GM23338 (cell line): ENCODE results near the gene PARVB. TPM values are rescaled to one million over a fixed set of nuclear protein-coding genes. Genes with fewer than 3 reads are reported as not detected.

Experiments used
- ATAC-seq: fragments of 200-7000 bp; cut with Tn5 transposase; 3 replicates; pipeline ENCODE4 v1.9.1; 2020
- DNase-seq: peaks from one replicate; pipeline ENCODE4 v3.0.0-alpha.2; 2015; ENCODE audit warnings: low spot score
- H2AFZ ChIP-seq: fragments of 200-600 bp; sonication (generic); 2 replicates; pipeline ENCODE4 v1.8.0; 2016; ENCODE audit warnings: antibody characterized with exemption, mild to moderate bottlenecking, moderate library complexity
- H3F3A ChIP-seq: fragments of 200-600 bp; sonication (generic); replicated peaks from 2 replicates; pipeline ENCODE4 v1.8.0; 2017; ENCODE audit warnings: antibody characterized with exemption, mixed run types, low read depth
- H3K27ac ChIP-seq: fragments of 200-600 bp; sonication (generic); 2 replicates; pipeline ENCODE4 v1.6.1; 2016; ENCODE audit warnings: low read depth
- H3K27me3 ChIP-seq: fragments of 200-600 bp; sonication (generic); 2 replicates; pipeline ENCODE4 v1.8.0; 2016; ENCODE audit warnings: mild to moderate bottlenecking, mixed run types, moderate library complexity; ENCODE audit not compliant: insufficient read depth
- H3K36me3 ChIP-seq: fragments of 200-600 bp; sonication (generic); 2 replicates; pipeline ENCODE4 v1.8.0; 2016; ENCODE audit warnings: mild to moderate bottlenecking; ENCODE audit not compliant: insufficient read depth
- H3K4me1 ChIP-seq: fragments of 200-600 bp; sonication (generic); 2 replicates; pipeline ENCODE4 v1.8.0; 2016; ENCODE audit warnings: mild to moderate bottlenecking, moderate library complexity; ENCODE audit not compliant: insufficient read depth
- H3K4me2 ChIP-seq: fragments of 200-600 bp; sonication (generic); 2 replicates; pipeline ENCODE4 v1.7.1; 2017; ENCODE audit warnings: mixed run types
- H3K4me3 ChIP-seq: fragments of 200-600 bp; sonication (generic); 2 replicates; pipeline ENCODE4 v1.6.1; 2016; ENCODE audit warnings: mixed run types
- H3K79me2 ChIP-seq: fragments of 200-600 bp; sonication (generic); replicated peaks from 2 replicates; pipeline ENCODE4 v1.8.0; 2017; ENCODE audit warnings: mild to moderate bottlenecking; ENCODE audit not compliant: insufficient read depth
- H3K9me2 ChIP-seq: fragments of 200-600 bp; sonication (generic); 2 replicates; pipeline ENCODE4 v1.8.0; 2017; ENCODE audit not compliant: insufficient read depth
- H4K20me1 ChIP-seq: fragments of 200-600 bp; sonication (generic); replicated peaks from 2 replicates; pipeline ENCODE4 v1.8.0; 2017; ENCODE audit warnings: mild to moderate bottlenecking; ENCODE audit not compliant: insufficient read depth
- H3K27ac Mint-ChIP-seq: 2 replicates; pipeline ENCODE4 v1.8.0; 2020; ENCODE audit warnings: inconsistent platforms, mild to moderate bottlenecking, moderate library complexity, mixed read lengths
- H3K27me3 Mint-ChIP-seq: 3 replicates; pipeline ENCODE4 v1.8.0; 2022; ENCODE audit warnings: low read depth, mild to moderate bottlenecking, moderate library complexity, mixed read lengths, inconsistent platforms; ENCODE audit not compliant: insufficient read depth, poor library complexity
- H3K36me3 Mint-ChIP-seq: 3 replicates; pipeline ENCODE4 v1.8.0; 2021; ENCODE audit warnings: low read depth, mild to moderate bottlenecking, inconsistent platforms, moderate library complexity, mixed read lengths
- H3K4me1 Mint-ChIP-seq: 3 replicates; pipeline ENCODE4 v1.8.0; 2020; ENCODE audit warnings: mild to moderate bottlenecking, inconsistent platforms, mixed read lengths
- H3K4me3 Mint-ChIP-seq: 3 replicates; pipeline ENCODE4 v1.8.0; 2021; ENCODE audit warnings: moderate library complexity, mild to moderate bottlenecking, inconsistent platforms, mixed read lengths
- H3K9me3 Mint-ChIP-seq: 3 replicates; pipeline ENCODE4 v1.8.0; 2020; ENCODE audit warnings: moderate library complexity, mild to moderate bottlenecking, inconsistent platforms, mixed read lengths
- CREB1 ChIP-seq: fragments of 250-450 bp; sonication (Bioruptor Pico); IDR thresholded peaks from 2 replicates; pipeline ENCODE4 v1.5.0; 2020; ENCODE audit warnings: low read depth, mild to moderate bottlenecking, moderate library complexity
- NANOG ChIP-seq: IDR thresholded peaks from 2 replicates; pipeline ENCODE4 v1.6.1; 2016; ENCODE audit warnings: antibody characterized with exemption, borderline replicate concordance
- POLR2AphosphoS5 ChIP-seq: IDR thresholded peaks from 2 replicates; pipeline ENCODE4 v1.6.1; 2016; ENCODE audit warnings: antibody characterized with exemption, low read depth
- REST ChIP-seq: IDR thresholded peaks from one replicate; pipeline ENCODE4 v1.6.1; 2018; ENCODE audit warnings: antibody characterized with exemption; ENCODE audit not compliant: unreplicated experiment
- STAT1 ChIP-seq: IDR thresholded peaks from one replicate; pipeline ENCODE4 v1.6.1; 2016; ENCODE audit warnings: antibody characterized with exemption; ENCODE audit not compliant: unreplicated experiment
- ZNF114 ChIP-seq: fragments of 250-450 bp; sonication (Bioruptor Pico); IDR thresholded peaks from 2 replicates; pipeline ENCODE4 v1.5.0; 2020; ENCODE audit warnings: mild to moderate bottlenecking, moderate library complexity
- polyA plus RNA-seq: library from polyadenylated mRNA; unstranded; fragments of >200 nt; fragmentation: Nextera tagmentation; extraction: Ambion mirVana; gene quantifications from 2 replicates; pipeline ENCODE4 v1.2.1, GENCODE V29; 2016
- total RNA-seq: library from RNA; depleted of rRNA; stranded (reverse); fragments of >200 nt; shearing (Covaris generic); gene quantifications from 2 replicates; pipeline ENCODE4 v1.2.3, GENCODE V29; 2014
- TF ChIP-seq, protein P1 (sequence below), 2 experiments: fragments of 200-600 bp in 1 of 2; sonication (generic) in 1 of 2; conservative IDR thresholded peaks; 2 replicates each; pipeline versions ENCODE4 v1.5.1 to v1.6.1; 2016 to 2017; ENCODE audit warnings: antibody characterized with exemption in 2 of 2, low read depth in 2 of 2, mild to moderate bottlenecking in 2 of 2, moderate library complexity in 1 of 2
- TF ChIP-seq, protein P2 (sequence below): fragments of 250-450 bp; sonication (Bioruptor Pico); IDR thresholded peaks from 2 replicates; pipeline ENCODE4 v1.5.0; 2020; ENCODE audit warnings: mild to moderate bottlenecking, moderate library complexity

PARVB gene
- total and polyA plus RNA-seq, 2 experiments from 2014 or later = 4.3 to 7.7 TPM

DNA sequence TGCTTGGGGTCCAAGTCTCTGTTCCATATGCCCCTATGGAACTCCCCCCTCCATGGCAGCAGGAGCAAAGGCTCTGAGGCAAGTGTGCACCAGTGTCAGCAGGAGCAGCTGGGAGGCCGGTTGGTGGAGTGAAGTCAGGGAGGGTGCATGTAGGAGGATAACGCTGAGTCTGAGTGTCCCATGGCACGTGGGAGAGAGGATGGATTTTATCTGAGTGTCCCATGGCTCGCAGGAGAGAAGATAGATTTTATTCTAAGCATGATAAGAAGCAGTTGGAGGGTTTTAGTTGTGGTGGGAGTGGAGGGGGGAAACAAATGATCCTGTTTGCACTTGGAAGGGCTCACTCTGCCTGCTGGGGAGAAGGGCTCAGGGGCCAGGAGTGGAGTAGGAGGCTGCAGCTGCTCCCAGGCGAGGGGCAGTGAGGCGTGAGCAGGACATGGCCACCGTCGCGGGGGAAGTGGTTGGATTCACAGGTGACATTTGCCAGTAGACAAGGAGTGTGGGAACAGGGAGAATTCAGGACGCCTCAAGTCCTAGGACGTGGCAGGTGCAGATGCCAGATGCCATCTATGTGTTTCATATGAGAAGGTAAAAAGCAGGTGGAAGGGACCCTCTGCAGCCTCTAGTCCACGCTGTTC, 123.0 kb downstream of the PARVB start:
- Histone ChIP-seq H3F3A (peaks cover 29% of the 10 kb centered on the region), H3K27me3 (no peaks in the 10 kb centered on the region), H3K4me3 (no peak overlapping the region), H3K36me3 (no peaks in the 10 kb centered on the region), H3K79me2 (no peaks in the 10 kb centered on the region), H3K9me2 (no peaks in the 10 kb centered on the region), H3K4me2 (peak overlapping the region; percentile 70), H3K4me1 (peaks cover 35% of the 10 kb centered on the region), H2AFZ (no peak overlapping the region), H4K20me1 (no peaks in the 10 kb centered on the region), H3K27ac (peak overlapping the region; percentile 89)
- ATAC-seq (peak; percentile 1), DNase-seq (no peak)
- Mint-ChIP-seq H3K36me3 (peaks cover 5% of the 10 kb centered on the region; the same call in 2 of the 3 replicates), H3K27me3 (peaks cover 20% of the 10 kb centered on the region), H3K4me3 (peak overlapping the region; percentile 59; the same call in 2 of the 3 replicates), H3K4me1 (peaks cover 61% of the 10 kb centered on the region), H3K27ac (peak overlapping the region; percentile 94), H3K9me3 (no peaks in the 10 kb centered on the region)
- TF ChIP-seq REST (no peak), POLR2AphosphoS5 (no peak), ZNF114 (CRISPR knock-in tag) (no peak)

GRCh38 chr22:44147821-44148574, 123.9 kb downstream of the PARVB start:
- H3K4me1 Mint-ChIP-seq = peaks cover 61% of the 10 kb centered on the region
- peak overlapping the region; percentile 56 for H3K4me2 ChIP-seq
- peaks cover 29% of the 10 kb centered on the region for H3F3A ChIP-seq
- no peaks in the 10 kb centered on the region for H3K9me3 Mint-ChIP-seq
- H3K36me3 ChIP-seq = no peaks in the 10 kb centered on the region
- DNase-seq (peak; percentile 97), ATAC-seq (peak; percentile 74)
- peak overlapping the region; percentile 26; the same call in 1 of the 2 replicates for H3K4me3 ChIP-seq
- H4K20me1 ChIP-seq = no peaks in the 10 kb centered on the region
- peak overlapping the region; percentile 99 for H3K27ac ChIP-seq
- H3K27me3 ChIP-seq = no peaks in the 10 kb centered on the region
- H3K4me3 Mint-ChIP-seq = peak overlapping the region; percentile 59
- peaks cover 35% of the 10 kb centered on the region for H3K4me1 ChIP-seq
- no peaks in the 10 kb centered on the region for H3K79me2 ChIP-seq
- peaks cover 19% of the 10 kb centered on the region for H3K27me3 Mint-ChIP-seq
- H3K36me3 Mint-ChIP-seq = peaks cover 11% of the 10 kb centered on the region; the same call in 2 of the 3 replicates
- TF ChIP-seq CREB1 (CRISPR knock-in tag) = peak; percentile 47; the same call in 1 of the 2 replicates
- no peak for TF ChIP-seq STAT1
- TF ChIP-seq, protein P1, sequence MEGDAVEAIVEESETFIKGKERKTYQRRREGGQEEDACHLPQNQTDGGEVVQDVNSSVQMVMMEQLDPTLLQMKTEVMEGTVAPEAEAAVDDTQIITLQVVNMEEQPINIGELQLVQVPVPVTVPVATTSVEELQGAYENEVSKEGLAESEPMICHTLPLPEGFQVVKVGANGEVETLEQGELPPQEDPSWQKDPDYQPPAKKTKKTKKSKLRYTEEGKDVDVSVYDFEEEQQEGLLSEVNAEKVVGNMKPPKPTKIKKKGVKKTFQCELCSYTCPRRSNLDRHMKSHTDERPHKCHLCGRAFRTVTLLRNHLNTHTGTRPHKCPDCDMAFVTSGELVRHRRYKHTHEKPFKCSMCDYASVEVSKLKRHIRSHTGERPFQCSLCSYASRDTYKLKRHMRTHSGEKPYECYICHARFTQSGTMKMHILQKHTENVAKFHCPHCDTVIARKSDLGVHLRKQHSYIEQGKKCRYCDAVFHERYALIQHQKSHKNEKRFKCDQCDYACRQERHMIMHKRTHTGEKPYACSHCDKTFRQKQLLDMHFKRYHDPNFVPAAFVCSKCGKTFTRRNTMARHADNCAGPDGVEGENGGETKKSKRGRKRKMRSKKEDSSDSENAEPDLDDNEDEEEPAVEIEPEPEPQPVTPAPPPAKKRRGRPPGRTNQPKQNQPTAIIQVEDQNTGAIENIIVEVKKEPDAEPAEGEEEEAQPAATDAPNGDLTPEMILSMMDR (conservative IDR thresholded peaks at IDR 0.05; ENCODE audit: low read depth in 2 of 2) = peak in 1 of 2 experiments; percentile 18; a peak in 1 of 4 replicates
- peak; percentile 85 for TF ChIP-seq NANOG
- TF ChIP-seq, protein P2, sequence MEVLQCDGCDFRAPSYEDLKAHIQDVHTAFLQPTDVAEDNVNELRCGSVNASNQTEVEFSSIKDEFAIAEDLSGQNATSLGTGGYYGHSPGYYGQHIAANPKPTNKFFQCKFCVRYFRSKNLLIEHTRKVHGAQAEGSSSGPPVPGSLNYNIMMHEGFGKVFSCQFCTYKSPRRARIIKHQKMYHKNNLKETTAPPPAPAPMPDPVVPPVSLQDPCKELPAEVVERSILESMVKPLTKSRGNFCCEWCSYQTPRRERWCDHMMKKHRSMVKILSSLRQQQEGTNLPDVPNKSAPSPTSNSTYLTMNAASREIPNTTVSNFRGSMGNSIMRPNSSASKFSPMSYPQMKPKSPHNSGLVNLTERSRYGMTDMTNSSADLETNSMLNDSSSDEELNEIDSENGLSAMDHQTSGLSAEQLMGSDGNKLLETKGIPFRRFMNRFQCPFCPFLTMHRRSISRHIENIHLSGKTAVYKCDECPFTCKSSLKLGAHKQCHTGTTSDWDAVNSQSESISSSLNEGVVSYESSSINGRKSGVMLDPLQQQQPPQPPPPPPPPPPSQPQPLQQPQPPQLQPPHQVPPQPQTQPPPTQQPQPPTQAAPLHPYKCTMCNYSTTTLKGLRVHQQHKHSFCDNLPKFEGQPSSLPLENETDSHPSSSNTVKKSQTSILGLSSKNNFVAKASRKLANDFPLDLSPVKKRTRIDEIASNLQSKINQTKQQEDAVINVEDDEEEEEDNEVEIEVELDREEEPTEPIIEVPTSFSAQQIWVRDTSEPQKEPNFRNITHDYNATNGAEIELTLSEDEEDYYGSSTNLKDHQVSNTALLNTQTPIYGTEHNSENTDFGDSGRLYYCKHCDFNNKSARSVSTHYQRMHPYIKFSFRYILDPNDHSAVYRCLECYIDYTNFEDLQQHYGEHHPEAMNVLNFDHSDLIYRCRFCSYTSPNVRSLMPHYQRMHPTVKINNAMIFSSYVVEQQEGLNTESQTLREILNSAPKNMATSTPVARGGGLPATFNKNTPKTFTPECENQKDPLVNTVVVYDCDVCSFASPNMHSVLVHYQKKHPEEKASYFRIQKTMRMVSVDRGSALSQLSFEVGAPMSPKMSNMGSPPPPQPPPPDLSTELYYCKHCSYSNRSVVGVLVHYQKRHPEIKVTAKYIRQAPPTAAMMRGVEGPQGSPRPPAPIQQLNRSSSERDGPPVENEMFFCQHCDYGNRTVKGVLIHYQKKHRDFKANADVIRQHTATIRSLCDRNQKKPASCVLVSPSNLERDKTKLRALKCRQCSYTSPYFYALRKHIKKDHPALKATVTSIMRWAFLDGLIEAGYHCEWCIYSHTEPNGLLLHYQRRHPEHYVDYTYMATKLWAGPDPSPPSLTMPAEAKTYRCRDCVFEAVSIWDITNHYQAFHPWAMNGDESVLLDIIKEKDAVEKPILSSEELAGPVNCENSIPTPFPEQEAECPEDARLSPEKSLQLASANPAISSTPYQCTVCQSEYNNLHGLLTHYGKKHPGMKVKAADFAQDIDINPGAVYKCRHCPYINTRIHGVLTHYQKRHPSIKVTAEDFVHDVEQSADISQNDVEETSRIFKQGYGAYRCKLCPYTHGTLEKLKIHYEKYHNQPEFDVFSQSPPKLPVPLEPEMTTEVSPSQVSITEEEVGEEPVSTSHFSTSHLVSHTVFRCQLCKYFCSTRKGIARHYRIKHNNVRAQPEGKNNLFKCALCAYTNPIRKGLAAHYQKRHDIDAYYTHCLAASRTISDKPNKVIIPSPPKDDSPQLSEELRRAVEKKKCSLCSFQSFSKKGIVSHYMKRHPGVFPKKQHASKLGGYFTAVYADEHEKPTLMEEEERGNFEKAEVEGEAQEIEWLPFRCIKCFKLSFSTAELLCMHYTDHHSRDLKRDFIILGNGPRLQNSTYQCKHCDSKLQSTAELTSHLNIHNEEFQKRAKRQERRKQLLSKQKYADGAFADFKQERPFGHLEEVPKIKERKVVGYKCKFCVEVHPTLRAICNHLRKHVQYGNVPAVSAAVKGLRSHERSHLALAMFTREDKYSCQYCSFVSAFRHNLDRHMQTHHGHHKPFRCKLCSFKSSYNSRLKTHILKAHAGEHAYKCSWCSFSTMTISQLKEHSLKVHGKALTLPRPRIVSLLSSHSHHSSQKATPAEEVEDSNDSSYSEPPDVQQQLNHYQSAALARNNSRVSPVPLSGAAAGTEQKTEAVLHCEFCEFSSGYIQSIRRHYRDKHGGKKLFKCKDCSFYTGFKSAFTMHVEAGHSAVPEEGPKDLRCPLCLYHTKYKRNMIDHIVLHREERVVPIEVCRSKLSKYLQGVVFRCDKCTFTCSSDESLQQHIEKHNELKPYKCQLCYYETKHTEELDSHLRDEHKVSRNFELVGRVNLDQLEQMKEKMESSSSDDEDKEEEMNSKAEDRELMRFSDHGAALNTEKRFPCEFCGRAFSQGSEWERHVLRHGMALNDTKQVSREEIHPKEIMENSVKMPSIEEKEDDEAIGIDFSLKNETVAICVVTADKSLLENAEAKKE (CRISPR knock-in tag) = no peak
- no peaks in the 10 kb centered on the region for H3K9me2 ChIP-seq
- H3K27ac Mint-ChIP-seq = peak overlapping the region; percentile 98
- no peak overlapping the region for H2AFZ ChIP-seq
